ENCODE results near the gene SPTBN1. TPM values are rescaled to one million over a fixed set of nuclear protein-coding genes. Genes with fewer than 3 reads are reported as not detected.

Gene SPTBN1
- total RNA-seq, 2 donors from 2014 or later = 415 to 524 TPM

DNA sequence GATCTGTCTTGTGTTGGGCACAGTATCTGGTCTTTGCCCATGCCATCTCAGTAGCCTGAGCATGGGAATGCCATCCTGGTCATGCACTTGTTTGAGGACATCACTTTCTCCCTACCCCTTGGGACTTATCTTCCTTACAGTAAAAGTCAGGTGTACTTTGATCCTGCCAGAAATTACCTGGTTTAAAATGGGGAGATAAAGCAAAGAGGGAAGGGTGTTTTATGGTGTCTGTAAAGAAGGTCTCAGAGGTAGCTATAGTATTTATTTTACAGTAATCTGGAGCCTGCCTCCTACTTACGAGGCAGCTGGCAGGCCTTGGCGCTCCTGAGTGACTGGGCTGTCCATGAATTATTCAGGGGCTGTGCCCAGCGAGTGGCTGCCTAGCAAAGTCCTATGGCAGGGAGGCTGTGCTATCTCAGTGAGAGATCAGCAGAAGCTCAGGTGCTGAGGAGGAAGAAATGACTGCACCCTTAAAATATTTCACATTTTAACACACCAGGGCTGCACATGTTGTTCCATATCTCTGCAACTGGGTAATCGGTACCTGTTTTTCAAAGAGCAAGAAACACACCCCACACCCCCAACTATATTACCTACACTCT, 93.9 kb downstream of the SPTBN1 start:
- ATAC-seq (ENCODE audit: insufficient number of reproducible peaks, low FRiP score, low read depth) (no peak), DNase-seq (ENCODE audit: low spot score) (no peak)
- no peaks in the 10 kb centered on the region for H3K27me3 ChIP-seq (replicated peaks; ENCODE audit: insufficient read depth)
- no peak overlapping the region for H3K27ac ChIP-seq
- TF ChIP-seq, protein P1, sequence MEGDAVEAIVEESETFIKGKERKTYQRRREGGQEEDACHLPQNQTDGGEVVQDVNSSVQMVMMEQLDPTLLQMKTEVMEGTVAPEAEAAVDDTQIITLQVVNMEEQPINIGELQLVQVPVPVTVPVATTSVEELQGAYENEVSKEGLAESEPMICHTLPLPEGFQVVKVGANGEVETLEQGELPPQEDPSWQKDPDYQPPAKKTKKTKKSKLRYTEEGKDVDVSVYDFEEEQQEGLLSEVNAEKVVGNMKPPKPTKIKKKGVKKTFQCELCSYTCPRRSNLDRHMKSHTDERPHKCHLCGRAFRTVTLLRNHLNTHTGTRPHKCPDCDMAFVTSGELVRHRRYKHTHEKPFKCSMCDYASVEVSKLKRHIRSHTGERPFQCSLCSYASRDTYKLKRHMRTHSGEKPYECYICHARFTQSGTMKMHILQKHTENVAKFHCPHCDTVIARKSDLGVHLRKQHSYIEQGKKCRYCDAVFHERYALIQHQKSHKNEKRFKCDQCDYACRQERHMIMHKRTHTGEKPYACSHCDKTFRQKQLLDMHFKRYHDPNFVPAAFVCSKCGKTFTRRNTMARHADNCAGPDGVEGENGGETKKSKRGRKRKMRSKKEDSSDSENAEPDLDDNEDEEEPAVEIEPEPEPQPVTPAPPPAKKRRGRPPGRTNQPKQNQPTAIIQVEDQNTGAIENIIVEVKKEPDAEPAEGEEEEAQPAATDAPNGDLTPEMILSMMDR (IDR thresholded peaks at IDR 0.05) = no peak
- H3K4me1 ChIP-seq (ENCODE audit: control insufficient read depth in 1 of 2, low read depth in 2 of 2) = peaks cover 0 to 38% of the 10 kb centered on the region in 2 donors
- H3K9me3 ChIP-seq = no peaks in the 10 kb centered on the region
- H3K36me3 ChIP-seq = no peaks in the 10 kb centered on the region
- no peak overlapping the region for H3K4me3 ChIP-seq

DNA sequence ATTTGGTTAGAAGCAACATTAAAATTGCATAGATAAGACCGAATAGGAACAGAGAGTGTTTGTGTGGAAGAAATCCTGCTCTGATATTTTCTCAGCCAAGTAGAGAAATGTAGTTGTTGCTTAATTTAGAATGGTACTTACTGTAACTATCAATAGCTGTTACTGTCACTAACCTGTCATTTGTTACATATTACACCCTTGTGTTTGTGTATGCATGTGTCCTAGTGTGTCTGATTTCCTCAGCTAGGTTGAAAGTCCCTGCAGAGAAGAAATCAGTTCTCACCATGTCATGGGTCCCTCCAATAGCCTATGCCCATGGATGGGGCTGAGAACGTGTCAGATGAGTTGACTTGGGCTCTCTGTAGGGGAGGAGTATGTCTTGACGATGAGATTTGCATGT, 94.4 kb downstream of the SPTBN1 start:
- no peak overlapping the region for H3K4me3 ChIP-seq
- peaks cover 0 to 43% of the 10 kb centered on the region in 2 donors for H3K4me1 ChIP-seq (ENCODE audit: control insufficient read depth in 1 of 2, low read depth in 2 of 2)
- no peak overlapping the region for H3K27ac ChIP-seq
- DNase-seq (ENCODE audit: low spot score) (no peak), ATAC-seq (ENCODE audit: insufficient number of reproducible peaks, low FRiP score, low read depth) (no peak)
- H3K36me3 ChIP-seq = no peaks in the 10 kb centered on the region
- H3K9me3 ChIP-seq = no peaks in the 10 kb centered on the region
- no peaks in the 10 kb centered on the region for H3K27me3 ChIP-seq (replicated peaks; ENCODE audit: insufficient read depth)
- TF ChIP-seq, protein P1 (IDR thresholded peaks at IDR 0.05) = no peak

DNA sequence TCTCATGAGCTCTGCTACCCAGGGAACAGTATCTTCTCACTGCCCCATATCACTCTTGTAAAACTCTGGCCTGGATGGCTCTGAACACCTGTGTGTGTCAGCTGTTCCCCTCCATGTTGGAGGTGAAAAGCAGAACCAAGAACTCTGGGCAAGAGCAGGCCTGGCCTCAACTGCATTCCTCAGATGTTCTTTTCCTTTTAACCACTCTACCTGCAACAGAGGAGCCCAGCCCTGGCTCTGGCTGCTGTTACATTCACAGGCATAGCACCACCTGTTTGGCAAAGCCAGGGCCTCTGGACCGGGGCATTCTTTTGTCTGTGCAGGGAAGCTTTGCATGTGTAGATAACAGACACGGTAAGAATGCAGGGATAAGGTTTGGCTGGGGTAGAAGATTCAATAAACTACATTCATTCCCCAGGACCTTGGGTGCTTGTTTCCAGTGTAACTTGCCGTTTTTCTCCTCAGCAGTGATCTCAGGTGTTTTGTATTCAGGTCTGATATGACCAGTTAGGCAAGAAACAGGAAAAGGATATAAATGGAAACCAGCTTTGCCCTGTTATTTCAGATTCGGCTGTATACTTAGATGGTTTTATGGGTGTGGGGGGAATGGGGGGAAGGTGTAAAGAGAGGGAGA, 95.1 kb downstream of the SPTBN1 start:
- Histone ChIP-seq H3K4me1 (ENCODE audit: control insufficient read depth in 1 of 2, low read depth in 2 of 2) (peaks cover 0 to 43% of the 10 kb centered on the region in 2 donors), H3K36me3 (no peaks in the 10 kb centered on the region), H3K27ac (no peak overlapping the region), H3K27me3 (replicated peaks; ENCODE audit: insufficient read depth) (no peaks in the 10 kb centered on the region), H3K9me3 (no peaks in the 10 kb centered on the region), H3K4me3 (no peak overlapping the region)
- TF ChIP-seq, protein P1 (IDR thresholded peaks at IDR 0.05) = no peak
- ATAC-seq (ENCODE audit: insufficient number of reproducible peaks, low FRiP score, low read depth) (no peak), DNase-seq (ENCODE audit: low spot score) (no peak)

- TF ChIP-seq, protein P1 (IDR thresholded peaks at IDR 0.05) = no peak
- Histone ChIP-seq H3K4me3 (no peak overlapping the region), H3K9me3 (no peaks in the 10 kb centered on the region), H3K27ac (no peak overlapping the region), H3K4me1 (ENCODE audit: control insufficient read depth in 1 of 2, low read depth in 2 of 2) (peaks cover 4 to 53% of the 10 kb centered on the region in 2 donors), H3K27me3 (replicated peaks; ENCODE audit: insufficient read depth) (no peaks in the 10 kb centered on the region), H3K36me3 (no peaks in the 10 kb centered on the region)
- no peak for ATAC-seq (ENCODE audit: insufficient number of reproducible peaks, low FRiP score, low read depth)
- no peak for DNase-seq (ENCODE audit: low spot score)
Observed at GRCh38 chr2:54553075-54553474, 96.9 kb downstream of the SPTBN1 start.

DNA sequence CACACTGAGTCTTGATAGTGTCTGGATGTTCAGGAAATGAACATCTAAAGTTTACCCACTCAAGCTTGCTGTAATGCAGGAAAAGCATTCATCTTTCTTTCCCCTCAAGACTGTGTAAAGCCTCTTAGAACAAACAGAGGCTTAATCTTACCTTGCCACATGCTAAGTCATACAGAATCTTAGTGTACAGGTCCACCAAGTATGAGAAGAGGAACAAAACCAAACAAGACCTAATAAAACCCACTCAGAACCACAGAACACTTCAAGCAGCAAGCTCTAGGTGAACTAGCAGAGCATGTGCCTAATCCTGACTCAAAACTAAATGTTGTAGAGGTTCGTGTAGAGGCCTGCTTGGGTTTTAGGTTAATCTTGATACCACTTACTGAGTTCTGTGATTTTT, 97.6 kb downstream of the SPTBN1 start:
- Histone ChIP-seq H3K36me3 (no peaks in the 10 kb centered on the region), H3K27ac (no peak overlapping the region), H3K9me3 (no peaks in the 10 kb centered on the region), H3K4me1 (ENCODE audit: control insufficient read depth in 1 of 2, low read depth in 2 of 2) (peaks cover 6 to 59% of the 10 kb centered on the region in 2 donors), H3K4me3 (no peak overlapping the region), H3K27me3 (replicated peaks; ENCODE audit: insufficient read depth) (no peaks in the 10 kb centered on the region)
- DNase-seq (ENCODE audit: low spot score) (no peak), ATAC-seq (ENCODE audit: insufficient number of reproducible peaks, low FRiP score, low read depth) (no peak)
- TF ChIP-seq, protein P1 (IDR thresholded peaks at IDR 0.05) = no peak
